ENCODE measurements around the gene ALDH2.

- TF ChIP-seq CTCF (IDR thresholded peaks at IDR 0.05) (no peak), FOSL2 (IDR thresholded peaks at IDR 0.05; ENCODE audit: borderline replicate concordance, low read depth) (no peak), NFIC (IDR thresholded peaks at IDR 0.05; ENCODE audit: borderline replicate concordance) (no peak), USF1 (IDR thresholded peaks at IDR 0.05; ENCODE audit: borderline replicate concordance, low read depth) (no peak), RFX5 (IDR thresholded peaks at IDR 0.05; ENCODE audit: low read length) (no peak)
Measured at GRCh38 chr12:111733340-111733915, 33.3 kb upstream of the ALDH2 start.
